Measurements from ENCODE around the gene SLC30A1. TPM values are rescaled to one million over a fixed set of nuclear protein-coding genes. Genes with fewer than 3 reads are reported as not detected.

The SLC30A1 gene
- total RNA-seq, 4 donors from 2014 or later, result 8.3 to 12.4 (median 10.3) TPM

- 63 to 74% methylated on average over 3 of the region's 3 CpGs for WGBS, 2 donors
- Histone ChIP-seq H3K9me3 (no peaks in the 10 kb centered on the region), H3K36me3 (no peaks in the 10 kb centered on the region), H3K4me1 (peaks cover 0 to 11% (median 6%) of the 10 kb centered on the region in 3 donors), H3K27me3 (no peaks in the 10 kb centered on the region), H3K27ac (no peak overlapping the region), H3K4me3 (no peak overlapping the region)
- intact Hi-C loops (cut with DNase I), result no loop called here
- TF ChIP-seq, protein P1, sequence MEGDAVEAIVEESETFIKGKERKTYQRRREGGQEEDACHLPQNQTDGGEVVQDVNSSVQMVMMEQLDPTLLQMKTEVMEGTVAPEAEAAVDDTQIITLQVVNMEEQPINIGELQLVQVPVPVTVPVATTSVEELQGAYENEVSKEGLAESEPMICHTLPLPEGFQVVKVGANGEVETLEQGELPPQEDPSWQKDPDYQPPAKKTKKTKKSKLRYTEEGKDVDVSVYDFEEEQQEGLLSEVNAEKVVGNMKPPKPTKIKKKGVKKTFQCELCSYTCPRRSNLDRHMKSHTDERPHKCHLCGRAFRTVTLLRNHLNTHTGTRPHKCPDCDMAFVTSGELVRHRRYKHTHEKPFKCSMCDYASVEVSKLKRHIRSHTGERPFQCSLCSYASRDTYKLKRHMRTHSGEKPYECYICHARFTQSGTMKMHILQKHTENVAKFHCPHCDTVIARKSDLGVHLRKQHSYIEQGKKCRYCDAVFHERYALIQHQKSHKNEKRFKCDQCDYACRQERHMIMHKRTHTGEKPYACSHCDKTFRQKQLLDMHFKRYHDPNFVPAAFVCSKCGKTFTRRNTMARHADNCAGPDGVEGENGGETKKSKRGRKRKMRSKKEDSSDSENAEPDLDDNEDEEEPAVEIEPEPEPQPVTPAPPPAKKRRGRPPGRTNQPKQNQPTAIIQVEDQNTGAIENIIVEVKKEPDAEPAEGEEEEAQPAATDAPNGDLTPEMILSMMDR (IDR thresholded peaks at IDR 0.05), result no peak
- no peak for TF ChIP-seq POLR2A (IDR thresholded peaks at IDR 0.05)
- no peak for DNase-seq
These were observed 44.6 kb upstream of the SLC30A1 start for GRCh38 chr1:211623515-211623914.

DNA sequence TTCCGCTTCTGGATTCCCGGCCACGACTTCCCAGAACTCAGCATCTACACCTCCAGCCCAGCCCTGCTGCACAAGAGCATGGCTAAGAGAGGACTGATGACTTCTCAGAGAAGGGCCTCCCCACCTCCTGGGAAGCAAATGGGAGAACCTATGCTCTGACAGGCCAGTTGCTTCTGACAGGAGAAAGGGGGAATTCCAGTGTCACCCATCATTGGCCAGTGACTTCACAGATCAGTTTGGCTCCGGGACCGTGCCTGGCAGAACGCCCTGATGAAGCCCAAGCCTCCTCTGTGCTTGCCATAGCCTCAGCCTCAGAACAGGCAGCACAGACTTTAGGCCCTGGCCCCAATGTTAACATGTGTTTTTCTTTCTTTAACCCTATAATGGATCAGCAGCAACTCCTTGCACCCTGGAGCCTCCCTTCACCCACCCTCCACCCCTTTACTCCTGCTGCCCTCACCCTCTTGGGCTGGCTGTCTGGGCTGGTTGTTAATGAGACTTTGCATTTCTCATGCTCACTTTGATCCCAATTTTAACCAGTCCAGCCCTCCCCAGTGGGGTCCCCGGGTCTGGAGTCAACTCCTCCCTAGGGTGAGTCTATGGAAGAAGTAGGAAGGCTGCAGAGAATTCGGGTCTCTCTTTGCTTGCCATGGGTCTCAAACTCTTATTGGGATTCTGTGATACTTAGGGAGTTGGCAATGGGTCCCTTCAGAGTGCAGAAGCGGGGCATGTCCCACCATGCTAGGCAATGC, 42.7 kb upstream of the SLC30A1 start:
- WGBS, 2 donors, result 3 to 55% methylated on average over 3 to 9 of the region's 9 CpGs
- intact Hi-C loops (cut with DNase I), result no loop called here
- peaks cover 0 to 15% (median 6%) of the 10 kb centered on the region in 3 donors for H3K4me1 ChIP-seq
- H3K9me3 ChIP-seq, result no peaks in the 10 kb centered on the region
- H3K27ac ChIP-seq, result peak overlapping the region in 2 of 4 donors; percentile 34 to 45
- no peaks in the 10 kb centered on the region for H3K36me3 ChIP-seq
- H3K27me3 ChIP-seq, result no peaks in the 10 kb centered on the region
- no peak for DNase-seq
- H3K4me3 ChIP-seq, result no peak overlapping the region
- TF ChIP-seq POLR2A (IDR thresholded peaks at IDR 0.05), result no peak
- TF ChIP-seq, protein P1 (IDR thresholded peaks at IDR 0.05), result no peak

DNA sequence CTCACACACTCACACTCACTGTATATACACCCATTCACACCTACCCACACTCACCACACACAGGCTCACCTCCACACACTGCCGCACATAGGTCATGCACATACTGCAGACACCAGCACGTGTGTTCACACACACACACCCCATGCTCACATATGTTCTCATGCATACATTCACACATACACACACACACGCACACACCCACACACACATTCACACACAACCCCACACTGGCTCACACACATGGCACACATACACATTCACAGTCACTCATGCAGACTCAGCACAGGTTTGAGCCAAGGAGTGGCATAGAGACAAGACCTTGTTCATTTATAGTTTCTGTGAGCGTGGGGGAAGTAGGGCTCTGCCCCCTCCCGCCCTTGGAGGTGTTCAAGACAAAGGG, 41.1 kb upstream of the SLC30A1 start:
- WGBS, 2 donors, result 94 to 96% methylated on average over 3 to 5 of the region's 5 CpGs
- intact Hi-C loops (cut with DNase I), result no loop called here
- no peak for TF ChIP-seq POLR2A (IDR thresholded peaks at IDR 0.05)
- TF ChIP-seq, protein P1 (IDR thresholded peaks at IDR 0.05), result no peak
- Histone ChIP-seq H3K4me1 (peaks cover 0 to 23% (median 6%) of the 10 kb centered on the region in 3 donors), H3K36me3 (no peaks in the 10 kb centered on the region), H3K27me3 (no peaks in the 10 kb centered on the region), H3K4me3 (no peak overlapping the region), H3K27ac (no peak overlapping the region), H3K9me3 (no peaks in the 10 kb centered on the region)
- no peak for DNase-seq

GRCh38 chr1:211619033-211619996, 40.4 kb upstream of the SLC30A1 start:
- intact Hi-C loops (cut with DNase I), result no loop called here
- no peak overlapping the region for H3K4me3 ChIP-seq
- no peaks in the 10 kb centered on the region for H3K36me3 ChIP-seq
- H3K9me3 ChIP-seq, result no peaks in the 10 kb centered on the region
- TF ChIP-seq, protein P1 (IDR thresholded peaks at IDR 0.05), result no peak
- no peak for TF ChIP-seq POLR2A (IDR thresholded peaks at IDR 0.05)
- no peaks in the 10 kb centered on the region for H3K27me3 ChIP-seq
- WGBS, 2 donors, result 67 to 92% methylated on average over 3 to 6 of the region's 8 CpGs
- no peak for DNase-seq
- H3K27ac ChIP-seq, result no peak overlapping the region
- H3K4me1 ChIP-seq, result peaks cover 0 to 23% (median 6%) of the 10 kb centered on the region in 3 donors

GRCh38 chr1:211616965-211617297, 38.0 kb upstream of the SLC30A1 start:
- Histone ChIP-seq H3K27me3 (no peaks in the 10 kb centered on the region), H3K36me3 (no peaks in the 10 kb centered on the region), H3K27ac (peak overlapping the region in 3 of 4 donors; percentile 26 to 83 (median 64)), H3K9me3 (no peaks in the 10 kb centered on the region), H3K4me1 (peaks cover 10 to 38% (median 15%) of the 10 kb centered on the region in 3 donors), H3K4me3 (no peak overlapping the region)
- no peak for DNase-seq
- TF ChIP-seq POLR2A (IDR thresholded peaks at IDR 0.05), result no peak
- TF ChIP-seq, protein P1 (IDR thresholded peaks at IDR 0.05), result no peak
- intact Hi-C loops (cut with DNase I), result no loop called here
- WGBS, 2 donors, result 92 to 96% methylated on average over 4 of the region's 5 CpGs

Data from esophagus squamous epithelium (tissue), 5 donors.